Thoracic aorta (tissue), 2 donors: ENCODE results near the gene SH3TC2. TPM values are rescaled to one million over a fixed set of nuclear protein-coding genes. Genes with fewer than 3 reads are reported as not detected.
A peak's percentile ranks its signal among the peaks of the same experiment; 100 is the strongest.

ENCODE experiments used
- ATAC-seq: fragments of 150-250 bp; one replicate; pipeline ENCODE4 v1.8.0; 2017; ENCODE audit warnings: low read depth; ENCODE audit not compliant: insufficient number of reproducible peaks, low FRiP score
- DNase-seq: peaks from one replicate; pipeline ENCODE4 v3.0.0-alpha.2; 2020; ENCODE audit warnings: low spot score
- H3K27ac ChIP-seq, 2 donors: fragments of 200-600 bp; sonication (generic); 1 replicate in 1 of 2; 2 replicates in 1 of 2; pipeline ENCODE4 v1.5.1; 2016; ENCODE audit warnings: mild to moderate bottlenecking in 2 of 2, moderate library complexity in 2 of 2
- H3K27me3 ChIP-seq: fragments of 200-600 bp; sonication (generic); replicated peaks from 2 replicates; pipeline ENCODE4 v1.6.0; 2016; ENCODE audit warnings: mild to moderate bottlenecking; ENCODE audit not compliant: insufficient read depth
- H3K36me3 ChIP-seq: fragments of 200-600 bp; sonication (generic); one replicate; pipeline ENCODE4 v1.5.1; 2016
- H3K4me1 ChIP-seq, 2 donors: fragments of 200-600 bp; sonication (generic); 1 replicate in 1 of 2; 2 replicates in 1 of 2; pipeline versions ENCODE4 v1.5.1 to v1.6.0; 2016; ENCODE audit warnings: low read depth in 2 of 2, mild to moderate bottlenecking in 1 of 2; ENCODE audit not compliant: control insufficient read depth in 1 of 2
- H3K4me3 ChIP-seq: fragments of 200-600 bp; sonication (generic); 2 replicates; pipeline ENCODE4 v1.5.1; 2016; ENCODE audit warnings: mild to moderate bottlenecking
- H3K9me3 ChIP-seq: fragments of 200-600 bp; sonication (generic); 2 replicates; pipeline ENCODE4 v1.5.1; 2016
- total RNA-seq, 2 donors: library from RNA; depleted of rRNA; stranded (reverse); fragments of >200 nt; gene quantifications; one replicate each; pipeline versions ENCODE4 v1.1.0 to v1.2.3, GENCODE V29; 2016
- TF ChIP-seq, protein P1 (sequence below): fragments of 200-600 bp; sonication (generic); IDR thresholded peaks from one replicate; pipeline ENCODE4 v1.5.1; 2019; ENCODE audit warnings: antibody characterized with exemption

SH3TC2 gene
- total RNA-seq, 2 donors from 2014 or later: 1.1 to 1.9 TPM

DNA sequence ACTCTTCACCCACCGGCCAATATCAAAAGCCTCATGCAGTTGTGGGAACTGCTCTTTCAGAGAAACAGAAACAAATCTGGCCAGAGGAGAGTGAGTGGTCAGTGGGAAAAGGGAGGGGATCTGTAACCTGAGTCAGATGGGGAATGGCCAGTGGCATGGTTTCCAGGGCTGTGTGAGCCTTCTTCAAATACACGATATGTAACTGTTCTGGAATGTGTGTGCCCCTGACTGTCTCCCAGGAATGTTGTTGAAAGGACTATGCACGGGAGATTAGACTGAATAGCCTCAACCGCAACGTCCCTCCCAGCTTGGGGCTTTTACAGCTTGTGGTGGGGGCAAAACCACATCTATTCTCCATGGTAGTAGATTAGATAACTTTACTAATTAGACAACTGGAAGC is 60.8 kb downstream of the SH3TC2 start:
- DNase-seq (no peak), ATAC-seq (no peak)
- TF ChIP-seq, protein P1, sequence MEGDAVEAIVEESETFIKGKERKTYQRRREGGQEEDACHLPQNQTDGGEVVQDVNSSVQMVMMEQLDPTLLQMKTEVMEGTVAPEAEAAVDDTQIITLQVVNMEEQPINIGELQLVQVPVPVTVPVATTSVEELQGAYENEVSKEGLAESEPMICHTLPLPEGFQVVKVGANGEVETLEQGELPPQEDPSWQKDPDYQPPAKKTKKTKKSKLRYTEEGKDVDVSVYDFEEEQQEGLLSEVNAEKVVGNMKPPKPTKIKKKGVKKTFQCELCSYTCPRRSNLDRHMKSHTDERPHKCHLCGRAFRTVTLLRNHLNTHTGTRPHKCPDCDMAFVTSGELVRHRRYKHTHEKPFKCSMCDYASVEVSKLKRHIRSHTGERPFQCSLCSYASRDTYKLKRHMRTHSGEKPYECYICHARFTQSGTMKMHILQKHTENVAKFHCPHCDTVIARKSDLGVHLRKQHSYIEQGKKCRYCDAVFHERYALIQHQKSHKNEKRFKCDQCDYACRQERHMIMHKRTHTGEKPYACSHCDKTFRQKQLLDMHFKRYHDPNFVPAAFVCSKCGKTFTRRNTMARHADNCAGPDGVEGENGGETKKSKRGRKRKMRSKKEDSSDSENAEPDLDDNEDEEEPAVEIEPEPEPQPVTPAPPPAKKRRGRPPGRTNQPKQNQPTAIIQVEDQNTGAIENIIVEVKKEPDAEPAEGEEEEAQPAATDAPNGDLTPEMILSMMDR: no peak
- H3K4me3 ChIP-seq: no peak overlapping the region
- no peak overlapping the region for H3K27ac ChIP-seq
- H3K36me3 ChIP-seq: no peaks in the 10 kb centered on the region
- H3K27me3 ChIP-seq: no peaks in the 10 kb centered on the region
- no peaks in the 10 kb centered on the region for H3K9me3 ChIP-seq
- H3K4me1 ChIP-seq: peaks cover 0 to 7% of the 10 kb centered on the region in 2 donors

DNA sequence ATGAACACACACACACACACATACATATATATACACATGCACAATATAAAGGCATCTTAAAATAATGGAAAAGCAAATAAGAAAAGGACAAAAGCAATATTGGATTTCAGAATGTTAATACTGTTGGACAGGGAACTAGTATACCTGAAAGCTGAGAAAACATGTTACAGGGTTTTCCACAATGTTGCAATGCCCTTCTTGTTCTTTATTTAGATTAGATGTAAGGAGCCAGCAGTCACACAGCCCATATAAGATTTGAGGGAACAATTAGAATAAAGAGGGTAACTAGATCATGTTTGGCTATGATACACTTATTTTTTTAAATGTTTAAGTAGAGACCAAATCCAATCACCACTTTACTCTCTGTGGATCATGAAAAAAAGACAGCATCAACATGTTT is 61.7 kb downstream of the SH3TC2 start:
- no peaks in the 10 kb centered on the region for H3K9me3 ChIP-seq
- no peaks in the 10 kb centered on the region for H3K27me3 ChIP-seq
- no peak for ATAC-seq
- TF ChIP-seq, protein P1: no peak
- H3K4me1 ChIP-seq: peaks cover 0 to 10% of the 10 kb centered on the region in 2 donors
- H3K27ac ChIP-seq: no peak overlapping the region
- H3K4me3 ChIP-seq: no peak overlapping the region
- no peak for DNase-seq
- H3K36me3 ChIP-seq: no peaks in the 10 kb centered on the region

DNA sequence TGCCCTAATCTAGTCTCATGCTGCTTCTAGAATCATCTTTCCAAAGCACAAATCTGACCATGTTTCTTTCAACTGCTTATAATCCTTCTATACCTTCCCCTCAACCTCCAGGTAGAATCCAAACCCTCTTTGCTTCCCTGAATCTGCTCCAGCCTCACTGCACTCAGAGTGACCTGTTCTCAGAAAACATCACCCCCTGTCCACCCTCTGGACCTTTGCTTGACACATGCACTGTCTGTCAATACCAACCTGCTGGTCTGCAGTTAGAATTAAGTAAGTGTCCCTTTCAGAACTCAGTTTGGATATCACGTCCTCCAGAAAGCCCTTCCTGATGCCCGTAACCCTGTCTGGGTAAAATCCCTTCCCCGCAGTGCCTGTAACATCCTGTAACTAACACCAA is 63.1 kb downstream of the SH3TC2 start:
- Histone ChIP-seq H3K36me3 (no peaks in the 10 kb centered on the region), H3K4me3 (no peak overlapping the region), H3K27ac (no peak overlapping the region), H3K9me3 (no peaks in the 10 kb centered on the region), H3K27me3 (no peaks in the 10 kb centered on the region), H3K4me1 (peaks cover 0 to 11% of the 10 kb centered on the region in 2 donors)
- TF ChIP-seq, protein P1: no peak
- DNase-seq (no peak), ATAC-seq (no peak)

DNA sequence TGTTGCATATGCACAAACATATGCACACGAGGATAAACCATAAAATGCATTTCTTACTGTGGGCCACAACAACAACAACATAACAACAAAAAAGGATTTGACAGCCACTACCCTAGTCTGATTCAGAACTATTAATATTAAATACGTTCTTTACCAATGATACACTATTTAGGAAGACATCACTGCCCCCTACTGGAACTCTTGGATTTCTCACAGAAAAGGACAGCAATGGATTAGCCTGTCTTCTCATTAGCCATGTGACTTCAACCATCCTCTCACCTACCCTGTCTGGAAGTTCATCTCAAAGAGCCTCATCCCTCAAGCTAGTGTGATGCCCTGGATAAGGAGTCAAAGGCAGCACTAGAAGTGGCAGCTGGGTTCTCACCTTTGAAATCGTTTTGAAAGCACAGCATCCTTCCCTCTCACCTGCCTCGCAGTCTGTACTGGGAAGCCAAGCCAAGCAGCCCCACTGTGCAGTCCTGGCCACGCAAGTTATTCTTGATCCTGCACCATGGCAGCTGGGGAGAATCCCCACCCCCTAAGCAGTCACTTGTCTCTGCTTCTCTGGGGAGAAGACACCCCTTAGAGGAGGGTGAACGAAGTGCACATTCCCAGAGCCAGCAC is 64.6 kb downstream of the SH3TC2 start:
- DNase-seq (no peak), ATAC-seq (no peak)
- TF ChIP-seq, protein P1: peak; percentile 76
- Histone ChIP-seq H3K4me1 (peaks cover 0 to 11% of the 10 kb centered on the region in 2 donors), H3K27me3 (no peaks in the 10 kb centered on the region), H3K4me3 (no peak overlapping the region), H3K27ac (no peak overlapping the region), H3K36me3 (no peaks in the 10 kb centered on the region), H3K9me3 (no peaks in the 10 kb centered on the region)

DNA sequence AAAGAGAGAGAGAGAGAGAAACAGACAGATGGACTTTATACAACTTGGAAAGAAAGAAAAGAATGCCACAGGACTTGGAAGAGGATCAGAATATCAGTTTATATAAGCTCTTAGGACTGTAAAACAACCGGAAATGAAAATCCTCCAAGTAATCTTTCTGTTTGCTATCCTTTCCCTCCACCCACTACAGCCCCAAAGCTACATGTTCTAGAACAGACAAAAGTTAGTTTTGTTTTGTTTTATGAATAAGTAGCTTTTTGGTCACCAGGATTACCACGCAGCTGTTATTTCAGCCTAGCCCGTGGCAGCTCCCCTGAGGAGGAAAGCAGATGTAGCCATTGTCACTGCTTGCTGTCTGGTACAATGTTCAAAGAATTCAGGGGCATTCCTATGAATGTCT is 66.6 kb downstream of the SH3TC2 start:
- Histone ChIP-seq H3K36me3 (no peaks in the 10 kb centered on the region), H3K9me3 (no peaks in the 10 kb centered on the region), H3K4me1 (peaks cover 0 to 3% of the 10 kb centered on the region in 2 donors), H3K4me3 (no peak overlapping the region), H3K27me3 (no peaks in the 10 kb centered on the region), H3K27ac (no peak overlapping the region)
- TF ChIP-seq, protein P1: no peak
- DNase-seq (no peak), ATAC-seq (no peak)
